Gastrocnemius medialis (tissue), 4 donors: ENCODE results near the gene SRP54.

Experiments used
- POLR2A ChIP-seq, 2 donors: fragments of 450-650 bp; IDR thresholded peaks; one replicate each; pipeline ENCODE4 v1.6.1; 2017; ENCODE audit warnings: antibody characterized with exemption in 2 of 2, mild to moderate bottlenecking in 2 of 2, moderate library complexity in 2 of 2
- TF ChIP-seq, protein P1 (sequence below), 5 experiments: fragments of 450-650 bp in 3 of 5; fragments of 200-600 bp in 2 of 5; sonication (generic) in 2 of 5; IDR thresholded peaks in 4 of 5; conservative IDR thresholded peaks in 1 of 5; 1 replicate in 4 of 5; 2 replicates in 1 of 5; pipeline ENCODE4 v1.5.1; 2016 to 2019; ENCODE audit warnings: antibody characterized with exemption in 5 of 5, mild to moderate bottlenecking in 3 of 5, moderate library complexity in 3 of 5

GRCh38 chr14:34971801-34972200 lies 11.0 kb upstream of the SRP54 start:
- TF ChIP-seq, protein P1, sequence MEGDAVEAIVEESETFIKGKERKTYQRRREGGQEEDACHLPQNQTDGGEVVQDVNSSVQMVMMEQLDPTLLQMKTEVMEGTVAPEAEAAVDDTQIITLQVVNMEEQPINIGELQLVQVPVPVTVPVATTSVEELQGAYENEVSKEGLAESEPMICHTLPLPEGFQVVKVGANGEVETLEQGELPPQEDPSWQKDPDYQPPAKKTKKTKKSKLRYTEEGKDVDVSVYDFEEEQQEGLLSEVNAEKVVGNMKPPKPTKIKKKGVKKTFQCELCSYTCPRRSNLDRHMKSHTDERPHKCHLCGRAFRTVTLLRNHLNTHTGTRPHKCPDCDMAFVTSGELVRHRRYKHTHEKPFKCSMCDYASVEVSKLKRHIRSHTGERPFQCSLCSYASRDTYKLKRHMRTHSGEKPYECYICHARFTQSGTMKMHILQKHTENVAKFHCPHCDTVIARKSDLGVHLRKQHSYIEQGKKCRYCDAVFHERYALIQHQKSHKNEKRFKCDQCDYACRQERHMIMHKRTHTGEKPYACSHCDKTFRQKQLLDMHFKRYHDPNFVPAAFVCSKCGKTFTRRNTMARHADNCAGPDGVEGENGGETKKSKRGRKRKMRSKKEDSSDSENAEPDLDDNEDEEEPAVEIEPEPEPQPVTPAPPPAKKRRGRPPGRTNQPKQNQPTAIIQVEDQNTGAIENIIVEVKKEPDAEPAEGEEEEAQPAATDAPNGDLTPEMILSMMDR (IDR thresholded peaks at IDR 0.05 in 4 of 5, conservative IDR thresholded peaks at IDR 0.05 in 1 of 5) = no peak
- no peak for TF ChIP-seq POLR2A (IDR thresholded peaks at IDR 0.05)
